Peyer's patch (tissue), 4 donors: ENCODE results near the gene CNOT8.

Source experiments
- POLR2A ChIP-seq, 2 donors: fragments of 450-650 bp; IDR thresholded peaks; one replicate each; pipeline ENCODE4 v1.5.1; 2017; ENCODE audit warnings: antibody characterized with exemption in 2 of 2, mild to moderate bottlenecking in 2 of 2, moderate library complexity in 2 of 2
- TF ChIP-seq, protein P1 (sequence below), 6 experiments: fragments of 450-650 bp in 4 of 6; fragments of 200-600 bp in 2 of 6; sonication (generic) in 1 of 6; IDR thresholded peaks; one replicate each; pipeline ENCODE4 v1.5.1; 2017 to 2019; ENCODE audit warnings: antibody characterized with exemption in 6 of 6, mild to moderate bottlenecking in 3 of 6, moderate library complexity in 1 of 6

DNA sequence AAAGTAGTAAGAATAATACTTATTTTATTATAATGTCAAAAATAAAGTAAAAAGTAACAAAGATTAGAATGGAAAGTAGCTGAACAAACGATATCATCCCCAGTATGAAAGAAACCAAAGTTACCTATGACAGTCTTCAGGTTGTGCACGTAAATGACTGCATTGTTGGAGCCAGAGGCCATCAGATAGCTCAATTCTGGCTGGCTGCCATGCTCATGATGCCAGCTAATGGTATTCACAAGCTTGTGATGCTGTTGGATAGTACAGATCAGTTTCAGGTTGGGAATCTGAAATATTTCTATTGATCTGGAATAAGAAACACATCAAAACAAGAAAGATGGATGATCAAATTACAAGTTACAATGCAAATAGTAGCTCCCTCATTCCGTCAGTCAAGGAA lies 58.4 kb downstream of the CNOT8 start:
- no peak for TF ChIP-seq POLR2A (IDR thresholded peaks at IDR 0.05)
- TF ChIP-seq, protein P1, sequence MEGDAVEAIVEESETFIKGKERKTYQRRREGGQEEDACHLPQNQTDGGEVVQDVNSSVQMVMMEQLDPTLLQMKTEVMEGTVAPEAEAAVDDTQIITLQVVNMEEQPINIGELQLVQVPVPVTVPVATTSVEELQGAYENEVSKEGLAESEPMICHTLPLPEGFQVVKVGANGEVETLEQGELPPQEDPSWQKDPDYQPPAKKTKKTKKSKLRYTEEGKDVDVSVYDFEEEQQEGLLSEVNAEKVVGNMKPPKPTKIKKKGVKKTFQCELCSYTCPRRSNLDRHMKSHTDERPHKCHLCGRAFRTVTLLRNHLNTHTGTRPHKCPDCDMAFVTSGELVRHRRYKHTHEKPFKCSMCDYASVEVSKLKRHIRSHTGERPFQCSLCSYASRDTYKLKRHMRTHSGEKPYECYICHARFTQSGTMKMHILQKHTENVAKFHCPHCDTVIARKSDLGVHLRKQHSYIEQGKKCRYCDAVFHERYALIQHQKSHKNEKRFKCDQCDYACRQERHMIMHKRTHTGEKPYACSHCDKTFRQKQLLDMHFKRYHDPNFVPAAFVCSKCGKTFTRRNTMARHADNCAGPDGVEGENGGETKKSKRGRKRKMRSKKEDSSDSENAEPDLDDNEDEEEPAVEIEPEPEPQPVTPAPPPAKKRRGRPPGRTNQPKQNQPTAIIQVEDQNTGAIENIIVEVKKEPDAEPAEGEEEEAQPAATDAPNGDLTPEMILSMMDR (IDR thresholded peaks at IDR 0.05): no peak
